GM18519 (cell line): ENCODE results near the gene L3MBTL3.

Source experiments
- ATAC-seq: cut with Tn5 transposase; IDR thresholded peaks from one replicate; pipeline ENCODE4 v1.9.1; 2021; ENCODE audit warnings: mild to moderate bottlenecking, moderate library complexity; ENCODE audit not compliant: unreplicated experiment, low FRiP score

L3MBTL3 gene

GRCh38 chr6:130018292-130018743, at the start of gene L3MBTL3:
Gene L3MBTL3, plus strand, starts transcription at chr6:130018581. Its CDS starts 24,119 bp downstream, at chr6:130042700.
- peak; percentile 51 for ATAC-seq

DNA sequence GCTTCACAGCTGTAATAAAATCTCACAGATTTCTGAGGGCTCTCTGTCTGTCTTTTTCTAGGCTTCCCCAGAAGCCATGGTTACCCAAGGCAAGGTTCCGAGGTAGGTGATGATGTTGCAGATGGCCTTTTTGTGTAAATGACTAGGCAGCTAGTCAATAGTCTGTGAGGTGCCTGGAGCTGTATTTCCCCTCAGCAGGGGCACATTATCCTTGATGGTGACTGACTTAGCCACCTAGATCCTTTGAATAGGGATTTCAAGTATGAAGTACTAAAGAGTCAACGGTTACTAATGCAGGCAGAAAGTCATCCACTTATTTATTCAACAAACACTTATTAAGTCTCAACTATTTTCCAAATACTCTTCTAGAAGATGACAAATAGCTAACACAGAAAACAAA, 49.3 kb upstream of the L3MBTL3 start:
- ATAC-seq: no peak

GRCh38 chr6:129976110-129976509, 42.3 kb upstream of the L3MBTL3 start:
- no peak for ATAC-seq

DNA sequence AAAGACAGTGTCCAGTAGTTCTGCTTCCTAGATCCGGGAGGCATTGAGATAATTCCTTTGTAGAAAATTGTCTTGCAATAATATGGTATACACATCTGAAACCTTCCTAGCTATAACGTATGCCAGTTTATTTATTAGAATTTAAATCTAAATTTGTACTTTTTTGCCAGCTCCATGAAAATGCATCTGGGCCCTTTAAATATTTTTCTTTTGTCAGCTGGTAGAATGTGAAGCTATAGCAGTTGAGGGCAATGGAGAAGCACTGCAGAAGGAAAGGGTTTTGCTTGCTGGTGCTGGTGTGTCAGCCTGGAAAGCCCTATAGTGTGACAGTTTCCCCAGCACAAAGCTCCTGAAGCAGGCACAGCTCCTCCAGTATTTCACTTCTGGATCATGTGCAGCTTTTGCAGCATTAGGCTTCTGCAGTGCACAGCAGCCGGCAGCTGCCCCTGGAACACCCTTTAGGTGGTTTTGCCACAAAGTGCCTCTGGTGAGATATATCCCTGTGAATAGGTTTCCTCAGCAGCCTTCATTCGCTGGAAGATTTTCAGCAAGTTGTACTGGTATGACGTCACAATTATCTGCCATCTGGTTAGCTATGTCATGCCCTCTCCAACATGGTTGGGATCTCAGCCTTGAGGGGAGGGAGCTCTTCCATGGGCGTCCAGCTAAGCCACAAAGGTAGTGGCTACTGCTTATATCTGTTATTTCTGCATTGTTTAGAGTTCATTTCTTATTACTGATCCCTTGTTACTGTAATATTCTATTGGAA, 40.0 kb upstream of the L3MBTL3 start:
- no peak for ATAC-seq

- ATAC-seq: no peak
Observed at GRCh38 chr6:129980821-129981220, 37.6 kb upstream of the L3MBTL3 start.

DNA sequence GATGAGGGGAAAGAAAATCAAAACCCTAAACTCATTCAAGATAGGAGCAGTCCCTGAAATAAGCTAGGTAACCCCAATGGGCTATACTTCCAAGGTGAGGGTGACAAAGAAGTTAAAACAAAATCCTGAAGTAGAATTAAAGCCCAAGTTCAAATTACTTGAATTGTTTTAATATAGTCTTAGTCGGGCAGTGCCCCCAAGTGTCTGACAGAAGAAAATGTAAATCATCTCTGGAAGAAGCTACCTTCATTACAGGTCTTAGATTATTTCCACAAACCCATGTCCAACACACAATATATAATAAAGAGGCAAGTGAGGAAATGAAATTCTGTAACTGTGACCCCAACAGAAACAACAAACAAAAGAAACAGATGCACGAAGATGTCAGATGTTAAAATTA, 36.8 kb upstream of the L3MBTL3 start:
- ATAC-seq: no peak

GRCh38 chr6:129989396-129989795, 29.0 kb upstream of the L3MBTL3 start:
- ATAC-seq: no peak

DNA sequence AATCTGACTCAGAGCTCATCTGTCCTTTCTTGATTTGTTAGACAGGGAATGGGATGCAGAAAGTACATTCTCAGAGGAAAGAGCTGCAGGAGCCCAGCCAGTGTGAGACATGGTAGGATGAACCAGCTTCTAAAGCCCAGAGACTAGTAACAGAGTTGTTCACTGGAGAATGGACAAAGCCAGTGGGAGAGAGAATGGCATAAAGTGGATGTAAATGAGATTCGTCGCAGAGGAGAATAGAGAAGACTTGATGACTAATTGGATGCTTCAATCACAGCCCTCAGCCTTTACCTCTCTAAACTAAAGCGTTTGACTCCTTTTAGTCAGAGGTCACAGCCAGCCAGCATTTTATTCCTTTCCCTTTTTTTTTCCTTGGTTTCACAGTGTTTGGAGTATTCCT, 25.5 kb upstream of the L3MBTL3 start:
- no peak for ATAC-seq

- no peak for ATAC-seq
Observed at GRCh38 chr6:129994410-129994809, 24.0 kb upstream of the L3MBTL3 start.

GRCh38 chr6:129996387-129996786, 22.0 kb upstream of the L3MBTL3 start:
- ATAC-seq: no peak

DNA sequence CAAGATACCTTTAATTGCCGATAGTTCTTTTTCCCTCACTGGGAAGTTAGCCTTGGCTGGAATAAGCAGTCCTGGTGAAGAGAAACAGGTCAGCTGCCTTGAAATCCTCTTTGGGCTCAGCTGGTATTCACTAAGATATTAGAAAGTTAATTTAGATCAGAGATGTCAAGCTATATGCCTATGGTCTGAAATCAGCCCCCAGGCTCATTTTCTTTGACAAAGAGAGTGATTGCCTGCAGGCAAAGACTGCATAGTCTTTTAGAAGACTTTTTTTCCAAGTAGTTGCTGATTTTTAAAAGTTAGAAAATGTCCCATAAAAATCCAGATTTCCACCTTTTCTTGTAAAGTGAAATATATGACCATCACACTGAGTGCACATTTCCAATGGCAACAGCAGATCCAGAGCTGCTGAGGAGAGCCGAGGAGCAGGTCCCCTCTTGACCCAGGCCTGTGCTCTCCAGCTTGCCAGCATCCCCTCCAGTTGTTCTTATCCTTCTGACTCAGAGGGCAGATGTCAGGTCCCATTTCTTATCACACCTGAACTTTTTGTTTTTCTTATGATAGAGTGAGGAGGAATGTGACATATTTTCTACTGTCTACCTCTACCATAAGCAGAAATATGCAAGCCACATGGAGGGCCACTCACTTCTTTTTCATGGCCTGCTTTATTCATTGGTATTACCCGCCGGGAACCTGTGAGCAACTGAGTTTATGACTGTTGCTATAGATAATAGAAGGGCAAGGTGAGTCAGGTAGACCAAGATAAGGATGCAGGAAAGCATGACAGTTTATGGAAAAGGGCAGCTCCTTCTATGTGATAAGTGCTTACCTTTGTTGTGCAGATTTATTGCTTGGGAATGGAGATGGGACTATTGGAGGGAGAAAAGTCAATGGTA, 17.6 kb upstream of the L3MBTL3 start:
- ATAC-seq: no peak

GRCh38 chr6:130008236-130008873, 10.0 kb upstream of the L3MBTL3 start:
- no peak for ATAC-seq

- no peak for ATAC-seq
Observed at GRCh38 chr6:130009146-130009545, 9.2 kb upstream of the L3MBTL3 start.

GRCh38 chr6:130010387-130010786, 8.0 kb upstream of the L3MBTL3 start:
- no peak for ATAC-seq

- ATAC-seq: no peak
Observed at GRCh38 chr6:130012728-130013127, 5.7 kb upstream of the L3MBTL3 start.

DNA sequence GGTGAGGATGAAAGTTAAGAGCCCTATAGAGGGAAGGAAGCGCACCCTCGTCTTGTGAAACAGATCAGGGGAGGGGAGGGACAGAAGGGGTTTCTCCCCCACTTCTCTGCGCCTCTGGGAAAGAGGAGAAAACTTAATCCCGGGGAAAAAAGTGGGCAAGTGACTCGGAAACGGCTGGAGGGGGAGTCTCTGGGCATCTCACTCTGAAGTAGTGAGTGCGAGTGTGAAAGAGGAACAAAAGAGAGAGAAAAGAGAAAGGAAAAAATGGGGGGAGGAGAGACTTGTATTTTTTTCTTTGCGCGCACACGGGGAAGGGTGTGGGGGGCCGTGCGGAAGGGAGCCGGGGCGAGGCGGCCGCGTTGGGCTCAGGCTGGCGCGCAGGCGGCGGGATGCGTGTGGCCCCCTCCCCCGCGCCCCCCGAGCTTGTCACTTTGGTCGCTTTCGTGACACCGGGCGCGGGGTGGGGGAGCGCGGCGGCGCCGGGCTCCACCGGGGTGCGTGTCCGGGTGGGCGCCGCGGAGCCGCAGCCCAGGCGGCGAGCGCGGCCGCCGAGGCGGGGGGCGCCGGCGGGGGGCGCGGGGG, 454 bp downstream of the L3MBTL3 start:
- ATAC-seq: peak; percentile 1

DNA sequence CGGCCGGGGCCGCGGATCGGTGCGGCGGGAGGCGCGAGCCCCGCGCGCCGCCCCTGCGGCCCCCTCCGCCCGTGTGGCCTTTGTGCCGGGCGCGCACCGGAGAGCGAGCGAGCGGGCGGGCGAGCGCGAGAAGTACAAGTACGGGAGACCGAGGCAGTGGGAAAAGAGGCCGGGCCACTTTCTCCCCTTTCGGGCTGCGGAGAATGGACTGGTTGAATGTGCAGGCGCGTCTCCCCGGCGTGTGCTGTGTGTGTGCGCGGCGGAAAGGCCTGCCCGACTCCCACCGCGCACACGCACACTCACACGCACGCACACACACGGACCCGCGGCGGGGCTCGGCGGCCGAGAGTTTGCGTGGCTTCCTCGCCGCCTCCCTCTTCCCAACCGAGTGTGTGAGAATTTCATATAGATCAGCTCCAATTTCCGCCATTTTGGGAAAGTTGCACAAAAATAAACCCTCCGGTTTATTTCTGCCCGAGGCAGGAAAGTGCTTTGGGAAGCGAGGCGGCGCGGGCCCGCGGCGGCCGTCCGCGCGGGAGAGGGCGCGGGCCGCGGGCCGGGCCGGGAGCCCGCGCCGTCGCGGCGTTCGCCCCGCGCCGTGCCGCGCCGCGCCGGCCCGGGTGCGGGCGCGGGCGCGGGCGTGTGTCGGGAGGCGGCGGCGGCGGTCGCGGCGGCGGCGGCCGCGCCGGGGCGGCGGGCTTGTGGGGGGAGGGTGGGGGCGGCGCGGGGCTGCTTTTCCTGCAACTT, 1.1 kb downstream of the L3MBTL3 start:
- ATAC-seq: no peak

DNA sequence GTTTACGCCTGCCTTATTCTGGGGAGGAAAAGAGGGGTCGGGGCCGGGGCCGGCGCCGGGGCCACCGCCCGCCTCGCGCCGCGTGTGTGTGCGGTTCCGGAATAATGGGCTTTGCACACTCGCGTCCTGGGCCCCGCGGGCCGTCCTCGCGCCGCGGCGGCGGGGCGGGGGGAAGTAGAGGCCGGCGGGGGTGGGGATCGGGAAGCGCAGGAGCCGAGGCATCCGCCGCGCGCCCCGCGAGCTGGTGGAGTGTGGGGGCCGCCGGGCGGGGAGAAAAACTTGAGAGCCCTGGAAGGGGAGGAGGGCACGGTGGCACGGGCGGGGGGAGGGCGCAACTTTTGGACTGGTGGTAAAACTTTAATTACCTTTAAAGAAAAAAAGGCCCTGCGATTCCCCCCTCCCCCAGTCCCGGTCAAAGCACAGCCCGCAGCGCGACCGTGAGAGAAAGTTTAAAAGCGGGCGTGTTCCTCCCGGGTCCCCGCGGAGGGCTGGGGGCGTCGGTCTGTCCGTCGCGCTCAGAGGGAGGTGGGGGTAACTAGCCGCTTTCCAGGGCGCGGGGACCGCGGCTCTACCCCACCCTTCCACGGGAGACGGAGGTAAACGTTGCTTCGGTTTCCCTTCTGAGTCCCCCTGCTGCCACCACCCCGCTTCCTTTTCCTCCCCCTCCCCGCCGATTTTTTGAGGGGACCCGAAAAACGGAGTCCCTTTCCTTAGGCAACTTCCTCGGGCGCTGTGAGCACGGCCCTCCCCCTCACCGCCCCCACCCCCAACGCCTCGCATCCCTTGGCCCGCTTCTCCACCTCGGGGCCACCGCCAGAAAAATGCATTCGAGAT, 1.9 kb downstream of the L3MBTL3 start:
- no peak for ATAC-seq
